H1 (cell line): ENCODE results near the gene PHC1. TPM values are rescaled to one million over a fixed set of nuclear protein-coding genes. Genes with fewer than 3 reads are reported as not detected.
"Not testable (repeated sequence)": the region's sequence is repeated elsewhere in the genome, so short reads cannot be mapped to it uniquely, and the experiment has no call there.

Source experiments
- CTCF ChIA-PET: fragments of 300-600 bp; sonication (Branson Sonifier 250); formaldehyde crosslinking; loops from one replicate; lab custom pipeline; 2021; ENCODE audit not compliant: partially characterized antibody; lab: Charles Lee
- POLR2A ChIA-PET: fragments of 300-600 bp; sonication (Branson Sonifier 250); formaldehyde crosslinking; loops from one replicate; lab custom pipeline; 2021; ENCODE audit warnings: inconsistent platforms; ENCODE audit not compliant: partially characterized antibody; lab: Charles Lee
- DNase-seq, 2 experiments: peaks; one replicate each; pipeline versions ENCODE4 v3.0.0 to v3.0.0-alpha.2; 2010 to 2022; ENCODE audit warnings: low spot score in 2 of 2, low read depth in 1 of 2, mixed read lengths in 1 of 2
- FAIRE-seq: peaks from 2 replicates; lab custom pipeline; 2011; peaks lifted over from hg19 to GRCh38; lab: Jason Lieb, UNC
- H2AFZ ChIP-seq: 2 replicates; pipeline ENCODE4 v1.8.1; 2012; ENCODE audit warnings: low read length, inconsistent platforms
- H2AK5ac ChIP-seq: 2 replicates; pipeline ENCODE4 v1.6.1; 2013; ENCODE audit warnings: low read depth, low read length
- H2BK120ac ChIP-seq: replicated peaks from 2 replicates; pipeline ENCODE3; 2013; ENCODE audit warnings: low read depth, low read length, inconsistent platforms
- H2BK12ac ChIP-seq: 2 replicates; pipeline ENCODE4 v1.6.1; 2013; ENCODE audit warnings: low read depth, low read length
- H2BK15ac ChIP-seq: 2 replicates; pipeline ENCODE4 v1.6.1; 2013; ENCODE audit warnings: low read length
- H2BK20ac ChIP-seq: 2 replicates; pipeline ENCODE4 v1.6.1; 2013; ENCODE audit warnings: low read length
- H2BK5ac ChIP-seq: 2 replicates; pipeline ENCODE4 v1.6.1; 2013; ENCODE audit warnings: low read depth, low read length
- H3K14ac ChIP-seq: 2 replicates; pipeline ENCODE4 v1.6.1; 2013; ENCODE audit warnings: inconsistent platforms; ENCODE audit not compliant: insufficient read length
- H3K18ac ChIP-seq: 2 replicates; pipeline ENCODE4 v1.6.1; 2013; ENCODE audit warnings: low read length; ENCODE audit errors: extremely low read depth
- H3K23ac ChIP-seq: 2 replicates; pipeline ENCODE4 v1.6.1; 2013; ENCODE audit warnings: inconsistent platforms; ENCODE audit not compliant: insufficient read length
- H3K23me2 ChIP-seq: 2 replicates; pipeline ENCODE4 v1.6.1; 2013; ENCODE audit warnings: low read depth, low read length
- H3K27ac ChIP-seq: 2 replicates; pipeline ENCODE4 v1.6.1; 2011; ENCODE audit warnings: low read depth, low read length, inconsistent platforms
- H3K27me3 ChIP-seq, 4 experiments: replicated peaks in 1 of 4; 1 replicate in 1 of 4; 2 replicates in 3 of 4; pipeline versions ENCODE4 v1.6.1 to v1.8.1; 2011 to 2013; ENCODE audit warnings: low read length in 3 of 4, mild to moderate bottlenecking in 3 of 4, inconsistent platforms in 2 of 4, mixed read lengths in 2 of 4, moderate library complexity in 1 of 4; ENCODE audit not compliant: control insufficient read depth in 3 of 4, insufficient read depth in 3 of 4; ENCODE audit errors: extremely low read depth in 1 of 4
- H3K36me3 ChIP-seq, 4 experiments: 2 replicates each; pipeline versions ENCODE4 v1.6.1 to v1.8.1; 2011 to 2013; ENCODE audit warnings: mild to moderate bottlenecking in 4 of 4, low read length in 3 of 4, moderate library complexity in 2 of 4, control low read depth in 1 of 4, inconsistent platforms in 1 of 4; ENCODE audit not compliant: insufficient read depth in 4 of 4, control insufficient read depth in 2 of 4
- H3K4ac ChIP-seq: replicated peaks from 2 replicates; pipeline ENCODE3; 2013; ENCODE audit warnings: low read length, low read depth, mixed read lengths, inconsistent platforms; ENCODE audit not compliant: insufficient read length
- H3K4me1 ChIP-seq, 4 experiments: replicated peaks in 1 of 4; 1 replicate in 1 of 4; 2 replicates in 3 of 4; pipeline versions ENCODE4 v1.6.1 to v1.8.1; 2011 to 2013; ENCODE audit warnings: low read length in 3 of 4, inconsistent platforms in 2 of 4, mixed read lengths in 1 of 4; ENCODE audit not compliant: insufficient read depth in 4 of 4, control insufficient read depth in 3 of 4
- H3K4me2 ChIP-seq, 2 experiments: 2 replicates each; pipeline versions ENCODE4 v1.6.1 to v1.8.1; 2011 to 2013; ENCODE audit warnings: low read depth in 2 of 2, low read length in 2 of 2, control low read depth in 1 of 2, inconsistent platforms in 1 of 2, mild to moderate bottlenecking in 1 of 2; ENCODE audit not compliant: insufficient read depth in 1 of 2
- H3K4me3 ChIP-seq, 4 experiments: fragments of 200-600, 300-600 bp in 1 of 4; sonication (generic), shearing (Covaris generic), sonication (Bioruptor Twin) in 1 of 4; 2 replicates each; pipeline versions ENCODE4 v1.5.1 to v1.8.1; 2011 to 2016; ENCODE audit warnings: low read length in 4 of 4, low read depth in 3 of 4, control low read depth in 2 of 4, inconsistent platforms in 2 of 4, mild to moderate bottlenecking in 2 of 4, mixed read lengths in 1 of 4, moderate library complexity in 1 of 4; ENCODE audit not compliant: insufficient read depth in 2 of 4; ENCODE audit errors: extremely low read depth in 1 of 4
- H3K56ac ChIP-seq: replicated peaks from 2 replicates; pipeline ENCODE3; 2013; ENCODE audit warnings: low read depth, mild to moderate bottlenecking, mixed read lengths, low read length, inconsistent platforms; ENCODE audit not compliant: insufficient read length
- H3K79me1 ChIP-seq: 2 replicates; pipeline ENCODE4 v1.6.1; 2013; ENCODE audit warnings: low read depth, low read length, control low read depth
- H3K79me2 ChIP-seq, 2 experiments: 2 replicates each; pipeline versions ENCODE4 v1.6.1 to v1.8.1; 2012 to 2013; ENCODE audit warnings: low read length in 2 of 2, mild to moderate bottlenecking in 2 of 2, inconsistent platforms in 1 of 2; ENCODE audit not compliant: insufficient read depth in 2 of 2, control insufficient read depth in 1 of 2
- H3K9ac ChIP-seq, 4 experiments: replicated peaks in 1 of 4; 1 replicate in 1 of 4; 2 replicates in 3 of 4; pipeline versions ENCODE4 v1.6.1 to v1.8.1; 2011 to 2013; ENCODE audit warnings: low read depth in 3 of 4, low read length in 3 of 4, control low read depth in 2 of 4, mild to moderate bottlenecking in 2 of 4, moderate library complexity in 2 of 4, inconsistent platforms in 1 of 4; ENCODE audit errors: extremely low read depth in 1 of 4
- H3K9me3 ChIP-seq, 2 experiments: 2 replicates each; pipeline versions ENCODE4 v1.6.1 to v1.8.1; 2012 to 2013; ENCODE audit warnings: mild to moderate bottlenecking in 2 of 2, moderate library complexity in 2 of 2, control low read depth in 1 of 2, inconsistent platforms in 1 of 2, low read depth in 1 of 2, low read length in 1 of 2, mixed read lengths in 1 of 2; ENCODE audit not compliant: insufficient read depth in 2 of 2
- H4K20me1 ChIP-seq, 2 experiments: replicated peaks in 1 of 2; 2 replicates each; pipeline versions ENCODE3 to v1.8.1; 2011 to 2013; ENCODE audit warnings: inconsistent platforms in 2 of 2, low read length in 2 of 2, mild to moderate bottlenecking in 1 of 2; ENCODE audit not compliant: insufficient read depth in 2 of 2, control insufficient read depth in 1 of 2
- H4K5ac ChIP-seq: 2 replicates; pipeline ENCODE4 v1.6.1; 2013; ENCODE audit warnings: low read length, low read depth, mixed read lengths, inconsistent platforms; ENCODE audit not compliant: insufficient read length
- H4K8ac ChIP-seq: 2 replicates; pipeline ENCODE4 v1.8.0; 2013; ENCODE audit warnings: mild to moderate bottlenecking, moderate library complexity, low read length, inconsistent platforms; ENCODE audit not compliant: insufficient read depth; ENCODE audit errors: extremely low read depth
- H4K91ac ChIP-seq: replicated peaks from 2 replicates; pipeline ENCODE3; 2013; ENCODE audit warnings: low read length, mixed read lengths, inconsistent platforms; ENCODE audit not compliant: insufficient read length
- WGBS, 2 experiments: shearing (Covaris generic) in 1 of 2; methylation state at CpG; one replicate each; pipeline versions ENCODE4 v1.1.6 to v1.1.7; 2013 to 2015; ENCODE audit warnings: low lambda C conversion rate in 2 of 2, mixed read lengths in 2 of 2, inconsistent platforms in 1 of 2, low coverage in 1 of 2, missing lambda C conversion rate in 1 of 2; ENCODE audit not compliant: insufficient replicate concordance in 2 of 2, insufficient coverage in 1 of 2, insufficient read length in 1 of 2; ENCODE audit errors: extremely low coverage in 1 of 2, missing lambda C conversion rate in 1 of 2; 5-methylcytosine and 5-hydroxymethylcytosine counted together
- polyA plus RNA-seq, 7 experiments: library from polyadenylated mRNA; depleted of rRNA in 3 of 7; stranded (reverse) in 5 of 7; unstranded in 2 of 7; fragments of >200 nt in 5 of 7; fragments of 200-250 nt in 2 of 7; gene quantifications; 1 replicate in 5 of 7; 2 replicates in 1 of 7; 4 replicates in 1 of 7; pipeline versions ENCODE4 v1.2.1 to v1.2.3, GENCODE V29; 2011 to 2013; ENCODE audit warnings: missing spikeins in 2 of 7, mixed read lengths in 2 of 7
- total RNA-seq: library from RNA; stranded (reverse); fragmentation: NEBNext Ultra II Directional; extraction: Animal tissue kit (Norgen Biotek cat#: 25700); gene quantifications from 2 replicates; pipeline ENCODE4 v1.2.1, GENCODE V29; 2021

Gene PHC1
- total and polyA plus RNA-seq, 2 of the 8 experiments (the other 6 are each of a cell fraction or from before 2014, with no cell fraction given) = 934 to 1,655 TPM

GRCh38 chr12:8932464-8932863 is 18.2 kb downstream of the PHC1 start:
- H2BK120ac ChIP-seq, H3K9ac ChIP-seq, H3K4me1 ChIP-seq, DNase-seq, H2BK12ac ChIP-seq, H3K14ac ChIP-seq, H3K56ac ChIP-seq, H4K91ac ChIP-seq, H3K27me3 ChIP-seq, H3K4me2 ChIP-seq, FAIRE-seq, H4K5ac ChIP-seq, H3K4ac ChIP-seq, H3K79me1 ChIP-seq, H3K18ac ChIP-seq, H4K8ac ChIP-seq, H3K23me2 ChIP-seq, H2AFZ ChIP-seq, H2BK5ac ChIP-seq, H2AK5ac ChIP-seq, H3K23ac ChIP-seq, H3K4me3 ChIP-seq, H2BK20ac ChIP-seq, CTCF ChIA-PET, H2BK15ac ChIP-seq, H3K9me3 ChIP-seq, H3K27ac ChIP-seq: not testable (repeated sequence)
- POLR2A ChIA-PET = interaction anchor here (1.3 to 18.4 kb wide), 3 partner anchors 11 to 15 kb away, joined by 3 to 438 read pairs (median 29); partner anchors contain the start of gene PHC1
- peaks cover 0 to 36% of the 10 kb centered on the region in 2 experiments; a peak in 2 of 4 replicates for H3K79me2 ChIP-seq
- peaks cover 50 to 89% (median 79%) of the 10 kb centered on the region in 4 experiments for H3K36me3 ChIP-seq
- WGBS, 2 experiments = 89% methylated on average over 2 of the region's 3 CpGs; no CpG with 5 or more reads in 1 of the 2 experiments
- H4K20me1 ChIP-seq = peaks cover 8 to 17% of the 10 kb centered on the region in 2 experiments

GRCh38 chr12:8934080-8934479 is 19.8 kb downstream of the PHC1 start:
- not testable (repeated sequence) for H3K4me3 ChIP-seq, H2BK15ac ChIP-seq, H3K79me1 ChIP-seq, H4K91ac ChIP-seq, H2BK5ac ChIP-seq, H3K4me1 ChIP-seq, H3K4me2 ChIP-seq, H3K56ac ChIP-seq, H3K23ac ChIP-seq, H4K5ac ChIP-seq, H3K14ac ChIP-seq, H3K27ac ChIP-seq, H4K8ac ChIP-seq, H3K9me3 ChIP-seq, H3K4ac ChIP-seq, DNase-seq, H2BK120ac ChIP-seq, FAIRE-seq, H2BK12ac ChIP-seq, H2AFZ ChIP-seq, H3K18ac ChIP-seq, H3K23me2 ChIP-seq, H3K27me3 ChIP-seq, H2BK20ac ChIP-seq, H2AK5ac ChIP-seq, H3K9ac ChIP-seq
- peaks cover 0 to 21% of the 10 kb centered on the region in 2 experiments; a peak in 2 of 4 replicates for H3K79me2 ChIP-seq
- H4K20me1 ChIP-seq = peaks cover 4 to 15% of the 10 kb centered on the region in 2 experiments
- H3K36me3 ChIP-seq = peaks cover 58 to 90% (median 82%) of the 10 kb centered on the region in 4 experiments
- ChIA-PET POLR2A (interaction anchor here (0.6 to 18.4 kb wide), 4 partner anchors 9 to 28 kb away, joined by 3 to 438 read pairs (median 35); partner anchors contain the start of genes M6PR and PHC1), CTCF (interaction anchor here (1.5 kb wide), 1 partner anchor 12 kb away, joined by 3 read pairs; no protein-coding TSS in a partner anchor)
- WGBS, 2 experiments = 98% methylated on average over 3 of the region's 4 CpGs; no CpG with 5 or more reads in 1 of the 2 experiments
